Testis (tissue), 2 donors: ENCODE results near the gene PPP6R1.

Experiments
- POLR2A ChIP-seq: fragments of 450-650 bp; IDR thresholded peaks from one replicate; pipeline ENCODE4 v1.6.1; 2017; ENCODE audit warnings: antibody characterized with exemption, mild to moderate bottlenecking, moderate library complexity
- TF ChIP-seq, protein P1 (sequence below), 3 experiments: fragments of 450-650 bp in 2 of 3; fragments of 200-600 bp in 1 of 3; sonication (generic) in 1 of 3; IDR thresholded peaks; one replicate each; pipeline ENCODE4 v1.5.1; 2016 to 2019; ENCODE audit warnings: antibody characterized with exemption in 3 of 3, mild to moderate bottlenecking in 2 of 3, moderate library complexity in 1 of 3

DNA sequence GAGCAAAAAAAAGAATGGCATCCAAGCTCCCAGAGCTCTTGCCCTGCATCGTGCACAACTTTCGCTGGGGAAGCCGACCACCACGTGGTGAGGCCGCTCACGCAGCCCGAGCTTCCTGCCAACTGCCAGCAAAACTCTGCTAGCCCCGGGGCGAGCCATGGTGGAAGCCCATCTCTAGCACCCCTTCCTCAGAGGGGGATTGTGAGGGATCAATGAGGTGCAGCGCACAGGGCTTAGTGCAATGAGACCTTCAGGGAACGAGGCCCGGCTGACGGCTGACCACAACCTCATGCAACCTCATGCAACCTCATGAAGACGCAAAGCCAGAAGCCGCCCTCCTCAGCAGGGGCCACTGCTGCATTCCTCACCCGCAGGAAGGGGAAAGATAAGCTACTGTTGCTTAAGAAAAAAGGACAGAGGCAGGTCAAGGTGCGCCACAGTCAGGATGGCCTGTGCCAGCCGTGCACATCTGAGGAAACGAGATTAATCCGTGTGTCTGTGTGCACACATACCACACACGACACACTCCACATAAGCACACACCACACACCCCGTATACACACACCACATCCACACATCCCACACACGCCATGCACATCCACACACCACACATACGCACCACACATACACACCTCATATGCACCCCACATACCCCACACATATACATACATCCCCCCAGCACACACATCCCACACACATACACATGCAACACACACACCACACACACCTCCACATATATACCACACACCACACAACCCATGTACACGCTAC is 11.5 kb upstream of the PPP6R1 start:
- TF ChIP-seq, protein P1, sequence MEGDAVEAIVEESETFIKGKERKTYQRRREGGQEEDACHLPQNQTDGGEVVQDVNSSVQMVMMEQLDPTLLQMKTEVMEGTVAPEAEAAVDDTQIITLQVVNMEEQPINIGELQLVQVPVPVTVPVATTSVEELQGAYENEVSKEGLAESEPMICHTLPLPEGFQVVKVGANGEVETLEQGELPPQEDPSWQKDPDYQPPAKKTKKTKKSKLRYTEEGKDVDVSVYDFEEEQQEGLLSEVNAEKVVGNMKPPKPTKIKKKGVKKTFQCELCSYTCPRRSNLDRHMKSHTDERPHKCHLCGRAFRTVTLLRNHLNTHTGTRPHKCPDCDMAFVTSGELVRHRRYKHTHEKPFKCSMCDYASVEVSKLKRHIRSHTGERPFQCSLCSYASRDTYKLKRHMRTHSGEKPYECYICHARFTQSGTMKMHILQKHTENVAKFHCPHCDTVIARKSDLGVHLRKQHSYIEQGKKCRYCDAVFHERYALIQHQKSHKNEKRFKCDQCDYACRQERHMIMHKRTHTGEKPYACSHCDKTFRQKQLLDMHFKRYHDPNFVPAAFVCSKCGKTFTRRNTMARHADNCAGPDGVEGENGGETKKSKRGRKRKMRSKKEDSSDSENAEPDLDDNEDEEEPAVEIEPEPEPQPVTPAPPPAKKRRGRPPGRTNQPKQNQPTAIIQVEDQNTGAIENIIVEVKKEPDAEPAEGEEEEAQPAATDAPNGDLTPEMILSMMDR (IDR thresholded peaks at IDR 0.05): no peak
- TF ChIP-seq POLR2A: no peak
